Activated CD4-positive, alpha-beta memory T cell treated with anti-CD3 and anti-CD28 coated beads for 36 hours (primary cell): ENCODE data around the gene RIIAD1. TPM values are rescaled to one million over a fixed set of nuclear protein-coding genes. Genes with fewer than 3 reads are reported as not detected.

Experiments
- CTCF ChIA-PET: fragments of 350-600 bp; sonication (Branson Sonifier 250); formaldehyde crosslinking; loops from one replicate; lab custom pipeline; 2021; ENCODE audit warnings: antibody characterized with exemption, inconsistent platforms; lab: Charles Lee
- POLR2A ChIA-PET: fragments of 350-600 bp; sonication (Branson Sonifier 250); formaldehyde crosslinking; loops from one replicate; lab custom pipeline; 2021; ENCODE audit warnings: antibody characterized with exemption; lab: Charles Lee
- DNase-seq: peaks from one replicate; pipeline ENCODE4 v3.0.0-alpha.2; 2020
- H3K27ac Mint-ChIP-seq: one replicate; pipeline ENCODE4 v1.8.0; 2021; ENCODE audit warnings: mixed read lengths
- H3K27me3 Mint-ChIP-seq: one replicate; pipeline ENCODE4 v1.8.0; 2021; ENCODE audit warnings: mixed read lengths
- H3K36me3 Mint-ChIP-seq: one replicate; pipeline ENCODE4 v1.8.0; 2021; ENCODE audit warnings: mixed read lengths
- H3K4me1 Mint-ChIP-seq: one replicate; pipeline ENCODE4 v1.8.0; 2021; ENCODE audit warnings: low read depth, mixed read lengths
- H3K4me3 Mint-ChIP-seq: one replicate; pipeline ENCODE4 v1.8.0; 2021; ENCODE audit warnings: mild to moderate bottlenecking, mixed read lengths
- H3K9me3 Mint-ChIP-seq: one replicate; pipeline ENCODE4 v1.8.0; 2021; ENCODE audit warnings: mixed read lengths
- intact Hi-C: fragments of 100-400 bp; cut with micrococcal nuclease; formaldehyde crosslinking; loops from one replicate; pipeline ENCODE4 v1.15.1; 2023
- total RNA-seq, 2 experiments: library from RNA; stranded (reverse); gene quantifications; one replicate each; pipeline ENCODE4 v1.2.3, GENCODE V29; 2021

Gene RIIAD1
- total RNA-seq, 2 experiments from 2014 or later, result not detected

- CTCF ChIA-PET, result no interaction called here
Observed at GRCh38 chr1:151702936-151703335, 18.4 kb upstream of the RIIAD1 start.

GRCh38 chr1:151703813-151704212 lies 17.5 kb upstream of the RIIAD1 start:
- CTCF ChIA-PET, result no interaction called here
- Mint-ChIP-seq H3K4me3 (no peak overlapping the region), H3K4me1 (peaks cover 5% of the 10 kb centered on the region), H3K27me3 (no peaks in the 10 kb centered on the region), H3K27ac (no peak overlapping the region), H3K9me3 (no peaks in the 10 kb centered on the region), H3K36me3 (peaks cover 7% of the 10 kb centered on the region)
- DNase-seq, result no peak
- POLR2A ChIA-PET, result no interaction called here
- intact Hi-C loops, result no loop called here

More at GRCh38 chr1:151702936-151703335, 18.4 kb upstream of the RIIAD1 start:
- DNase-seq, result no peak
- POLR2A ChIA-PET, result no interaction called here
- Mint-ChIP-seq H3K4me3 (no peak overlapping the region), H3K27ac (no peak overlapping the region), H3K9me3 (no peaks in the 10 kb centered on the region), H3K36me3 (peaks cover 7% of the 10 kb centered on the region), H3K4me1 (peaks cover 5% of the 10 kb centered on the region), H3K27me3 (no peaks in the 10 kb centered on the region)
- intact Hi-C loops, result no loop called here

GRCh38 chr1:151704246-151704645 lies 17.1 kb upstream of the RIIAD1 start:
- H3K36me3 Mint-ChIP-seq, result peaks cover 6% of the 10 kb centered on the region
- intact Hi-C loops, result no loop called here
- H3K4me3 Mint-ChIP-seq, result no peak overlapping the region
- CTCF ChIA-PET, result no interaction called here
- DNase-seq, result no peak
- no peaks in the 10 kb centered on the region for H3K27me3 Mint-ChIP-seq
- no peaks in the 10 kb centered on the region for H3K9me3 Mint-ChIP-seq
- POLR2A ChIA-PET, result no interaction called here
- no peak overlapping the region for H3K27ac Mint-ChIP-seq
- peaks cover 5% of the 10 kb centered on the region for H3K4me1 Mint-ChIP-seq

- Mint-ChIP-seq H3K27ac (no peak overlapping the region), H3K9me3 (no peaks in the 10 kb centered on the region), H3K4me3 (no peak overlapping the region), H3K36me3 (peaks cover 3% of the 10 kb centered on the region), H3K27me3 (no peaks in the 10 kb centered on the region), H3K4me1 (peaks cover 5% of the 10 kb centered on the region)
- intact Hi-C loops, result no loop called here
- CTCF ChIA-PET, result interaction anchor here (0.7 kb wide), 1 partner anchor 57 kb away, joined by 4 read pairs; the partner anchor contains the start of gene MRPL9
- no peak for DNase-seq
- POLR2A ChIA-PET, result no interaction called here
Observed at GRCh38 chr1:151705146-151705545, 16.2 kb upstream of the RIIAD1 start.

- POLR2A ChIA-PET, result no interaction called here
- Mint-ChIP-seq H3K4me3 (no peak overlapping the region), H3K4me1 (peaks cover 5% of the 10 kb centered on the region), H3K9me3 (no peaks in the 10 kb centered on the region), H3K27me3 (no peaks in the 10 kb centered on the region), H3K27ac (no peak overlapping the region), H3K36me3 (no peaks in the 10 kb centered on the region)
- no peak for DNase-seq
- CTCF ChIA-PET, result interaction anchor here (0.7 kb wide), 1 partner anchor 57 kb away, joined by 4 read pairs; the partner anchor contains the start of gene MRPL9
- intact Hi-C loops, result no loop called here
Observed at GRCh38 chr1:151705753-151706463, 15.4 kb upstream of the RIIAD1 start.

GRCh38 chr1:151706464-151707415 lies 14.6 kb upstream of the RIIAD1 start:
- intact Hi-C loops, result no loop called here
- H3K27me3 Mint-ChIP-seq, result no peaks in the 10 kb centered on the region
- peaks cover 5% of the 10 kb centered on the region for H3K4me1 Mint-ChIP-seq
- no peak overlapping the region for H3K27ac Mint-ChIP-seq
- no peaks in the 10 kb centered on the region for H3K36me3 Mint-ChIP-seq
- no peaks in the 10 kb centered on the region for H3K9me3 Mint-ChIP-seq
- ChIA-PET CTCF (no interaction called here), POLR2A (no interaction called here)
- DNase-seq, result no peak
- no peak overlapping the region for H3K4me3 Mint-ChIP-seq

- Mint-ChIP-seq H3K27ac (no peak overlapping the region), H3K4me3 (no peak overlapping the region), H3K9me3 (no peaks in the 10 kb centered on the region), H3K27me3 (no peaks in the 10 kb centered on the region), H3K36me3 (no peaks in the 10 kb centered on the region), H3K4me1 (peaks cover 5% of the 10 kb centered on the region)
- ChIA-PET POLR2A (no interaction called here), CTCF (no interaction called here)
- no peak for DNase-seq
- intact Hi-C loops, result no loop called here
Observed at GRCh38 chr1:151707541-151708065, 13.7 kb upstream of the RIIAD1 start.

GRCh38 chr1:151708891-151709290 lies 12.4 kb upstream of the RIIAD1 start:
- no peak for DNase-seq
- Mint-ChIP-seq H3K36me3 (no peaks in the 10 kb centered on the region), H3K27me3 (peaks cover 2% of the 10 kb centered on the region), H3K9me3 (no peaks in the 10 kb centered on the region), H3K27ac (no peak overlapping the region), H3K4me1 (peaks cover 5% of the 10 kb centered on the region), H3K4me3 (no peak overlapping the region)
- POLR2A ChIA-PET, result no interaction called here
- CTCF ChIA-PET, result no interaction called here
- intact Hi-C loops, result no loop called here

GRCh38 chr1:151710187-151710840 lies 11.0 kb upstream of the RIIAD1 start:
- CTCF ChIA-PET, result interaction anchor here (0.8 kb wide), 1 partner anchor 116 kb away, joined by 3 read pairs; no protein-coding TSS in a partner anchor
- peaks cover 13% of the 10 kb centered on the region for H3K27me3 Mint-ChIP-seq
- DNase-seq, result peak; percentile 59
- H3K27ac Mint-ChIP-seq, result no peak overlapping the region
- no peak overlapping the region for H3K4me3 Mint-ChIP-seq
- H3K4me1 Mint-ChIP-seq, result peaks cover 5% of the 10 kb centered on the region
- POLR2A ChIA-PET, result no interaction called here
- H3K9me3 Mint-ChIP-seq, result no peaks in the 10 kb centered on the region
- H3K36me3 Mint-ChIP-seq, result no peaks in the 10 kb centered on the region
- intact Hi-C loops, result no loop called here

- H3K9me3 Mint-ChIP-seq, result no peaks in the 10 kb centered on the region
- H3K4me3 Mint-ChIP-seq, result no peak overlapping the region
- peaks cover 22% of the 10 kb centered on the region for H3K27me3 Mint-ChIP-seq
- H3K27ac Mint-ChIP-seq, result no peak overlapping the region
- POLR2A ChIA-PET, result no interaction called here
- H3K4me1 Mint-ChIP-seq, result peaks cover 7% of the 10 kb centered on the region
- intact Hi-C loops, result no loop called here
- CTCF ChIA-PET, result interaction anchor here (0.8 kb wide), 1 partner anchor 117 kb away, joined by 3 read pairs; no protein-coding TSS in a partner anchor
- no peak for DNase-seq
- no peaks in the 10 kb centered on the region for H3K36me3 Mint-ChIP-seq
Observed at GRCh38 chr1:151711044-151711800, 10.1 kb upstream of the RIIAD1 start.

- intact Hi-C loops, result no loop called here
- no peaks in the 10 kb centered on the region for H3K9me3 Mint-ChIP-seq
- POLR2A ChIA-PET, result no interaction called here
- no peak overlapping the region for H3K4me3 Mint-ChIP-seq
- peaks cover 25% of the 10 kb centered on the region for H3K27me3 Mint-ChIP-seq
- no peak for DNase-seq
- H3K27ac Mint-ChIP-seq, result no peak overlapping the region
- no peaks in the 10 kb centered on the region for H3K36me3 Mint-ChIP-seq
- H3K4me1 Mint-ChIP-seq, result peaks cover 6% of the 10 kb centered on the region
- CTCF ChIA-PET, result no interaction called here
Observed at GRCh38 chr1:151711951-151712350, 9.4 kb upstream of the RIIAD1 start.
